Superior temporal gyrus (tissue), 1 donor: ENCODE data around the gene L3MBTL4.

Experiments
- DNase-seq: peaks from one replicate; pipeline ENCODE4 v3.0.0-alpha.2; 2016; ENCODE audit errors: extremely low spot score

The L3MBTL4 gene

GRCh38 chr18:6366776-6367175, 47.9 kb downstream of the L3MBTL4 start:
- DNase-seq = no peak

GRCh38 chr18:6365385-6365784, 49.3 kb downstream of the L3MBTL4 start:
- DNase-seq = no peak

GRCh38 chr18:6363216-6363615, 51.5 kb downstream of the L3MBTL4 start:
- no peak for DNase-seq

- DNase-seq = no peak
Measured at GRCh38 chr18:6362559-6363129, 52.1 kb downstream of the L3MBTL4 start.

GRCh38 chr18:6357668-6358067, 57.0 kb downstream of the L3MBTL4 start:
- DNase-seq = no peak

GRCh38 chr18:6355789-6356589, 58.7 kb downstream of the L3MBTL4 start:
- DNase-seq = no peak

GRCh38 chr18:6352275-6352674, 62.4 kb downstream of the L3MBTL4 start:
- DNase-seq = no peak

- DNase-seq = no peak
Measured at GRCh38 chr18:6342990-6343389, 71.7 kb downstream of the L3MBTL4 start.

GRCh38 chr18:6341709-6342108, 73.0 kb downstream of the L3MBTL4 start:
- DNase-seq = no peak

GRCh38 chr18:6341303-6341702, 73.4 kb downstream of the L3MBTL4 start:
- DNase-seq = no peak

GRCh38 chr18:6340121-6340520, 74.6 kb downstream of the L3MBTL4 start:
- no peak for DNase-seq

GRCh38 chr18:6336239-6336638, 78.5 kb downstream of the L3MBTL4 start:
- DNase-seq = no peak

GRCh38 chr18:6333981-6334380, 80.7 kb downstream of the L3MBTL4 start:
- DNase-seq = no peak

GRCh38 chr18:6331872-6332271, 82.8 kb downstream of the L3MBTL4 start:
- DNase-seq = no peak

GRCh38 chr18:6330786-6331185, 83.9 kb downstream of the L3MBTL4 start:
- no peak for DNase-seq

GRCh38 chr18:6328621-6329010, 86.1 kb downstream of the L3MBTL4 start:
- DNase-seq = no peak

GRCh38 chr18:6327895-6328620, 86.7 kb downstream of the L3MBTL4 start:
- no peak for DNase-seq

GRCh38 chr18:6327485-6327884, 87.2 kb downstream of the L3MBTL4 start:
- DNase-seq = no peak

GRCh38 chr18:6326566-6326965, 88.1 kb downstream of the L3MBTL4 start:
- DNase-seq = no peak

GRCh38 chr18:6323319-6323889, 91.3 kb downstream of the L3MBTL4 start:
- no peak for DNase-seq

- DNase-seq = no peak
Measured at GRCh38 chr18:6315517-6316331, 99.0 kb downstream of the L3MBTL4 start.

GRCh38 chr18:6313415-6313814, 101.3 kb downstream of the L3MBTL4 start:
- no peak for DNase-seq
